Mammary epithelial cell (primary cell): ENCODE data around the gene TRIM6.

ENCODE experiments used
- EZH2 ChIP-seq: IDR thresholded peaks from 2 replicates; pipeline ENCODE4 v1.6.1; 2012; ENCODE audit warnings: low read length, inconsistent platforms, borderline replicate concordance
- TF ChIP-seq, protein P1 (sequence below), 2 donors: IDR thresholded peaks in 1 of 2; conservative IDR thresholded peaks in 1 of 2; 2 replicates each; pipeline ENCODE4 v1.5.1; 2011 to 2012; ENCODE audit warnings: inconsistent platforms in 2 of 2, low read length in 2 of 2, mild to moderate bottlenecking in 2 of 2, control low read depth in 1 of 2, low read depth in 1 of 2; ENCODE audit not compliant: insufficient read depth in 1 of 2; ENCODE audit errors: extremely low read depth in 1 of 2

GRCh38 chr11:5620651-5621521 is 24.4 kb downstream of the TRIM6 start:
- TF ChIP-seq, protein P1, sequence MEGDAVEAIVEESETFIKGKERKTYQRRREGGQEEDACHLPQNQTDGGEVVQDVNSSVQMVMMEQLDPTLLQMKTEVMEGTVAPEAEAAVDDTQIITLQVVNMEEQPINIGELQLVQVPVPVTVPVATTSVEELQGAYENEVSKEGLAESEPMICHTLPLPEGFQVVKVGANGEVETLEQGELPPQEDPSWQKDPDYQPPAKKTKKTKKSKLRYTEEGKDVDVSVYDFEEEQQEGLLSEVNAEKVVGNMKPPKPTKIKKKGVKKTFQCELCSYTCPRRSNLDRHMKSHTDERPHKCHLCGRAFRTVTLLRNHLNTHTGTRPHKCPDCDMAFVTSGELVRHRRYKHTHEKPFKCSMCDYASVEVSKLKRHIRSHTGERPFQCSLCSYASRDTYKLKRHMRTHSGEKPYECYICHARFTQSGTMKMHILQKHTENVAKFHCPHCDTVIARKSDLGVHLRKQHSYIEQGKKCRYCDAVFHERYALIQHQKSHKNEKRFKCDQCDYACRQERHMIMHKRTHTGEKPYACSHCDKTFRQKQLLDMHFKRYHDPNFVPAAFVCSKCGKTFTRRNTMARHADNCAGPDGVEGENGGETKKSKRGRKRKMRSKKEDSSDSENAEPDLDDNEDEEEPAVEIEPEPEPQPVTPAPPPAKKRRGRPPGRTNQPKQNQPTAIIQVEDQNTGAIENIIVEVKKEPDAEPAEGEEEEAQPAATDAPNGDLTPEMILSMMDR (conservative IDR thresholded peaks at IDR 0.05 in 1 of 2, IDR thresholded peaks at IDR 0.05 in 1 of 2; ENCODE audit: extremely low read depth in 1 of 2, insufficient read depth in 1 of 2, low read depth in 1 of 2, low read length in 2 of 2) = no peak
- TF ChIP-seq EZH2 = no peak
